A549 (cell line): ENCODE measurements around the gene ABCB4.

Experiments
- CTCF ChIP-seq: fragments of >200 bp; sonication (Bioruptor Twin); formaldehyde crosslinking; IDR thresholded peaks from 3 replicates; pipeline ENCODE4 v1.5.1; 2016
- JUN ChIP-seq, 2 experiments: fragments of >200 bp; sonication (Bioruptor Twin); formaldehyde crosslinking; IDR thresholded peaks; 2 replicates in 1 of 2; 3 replicates in 1 of 2; pipeline ENCODE4 v1.6.1; 2016 to 2017
- POLR2A ChIP-seq: IDR thresholded peaks from 2 replicates; pipeline ENCODE4 v1.6.1; 2012; ENCODE audit warnings: mild to moderate bottlenecking, low read length
- TF ChIP-seq, protein P1 (sequence below): fragments of 200-600 bp; sonication (generic); IDR thresholded peaks from 2 replicates; pipeline ENCODE4 v1.6.1; 2016; ENCODE audit warnings: antibody characterized with exemption, mild to moderate bottlenecking, moderate library complexity

DNA sequence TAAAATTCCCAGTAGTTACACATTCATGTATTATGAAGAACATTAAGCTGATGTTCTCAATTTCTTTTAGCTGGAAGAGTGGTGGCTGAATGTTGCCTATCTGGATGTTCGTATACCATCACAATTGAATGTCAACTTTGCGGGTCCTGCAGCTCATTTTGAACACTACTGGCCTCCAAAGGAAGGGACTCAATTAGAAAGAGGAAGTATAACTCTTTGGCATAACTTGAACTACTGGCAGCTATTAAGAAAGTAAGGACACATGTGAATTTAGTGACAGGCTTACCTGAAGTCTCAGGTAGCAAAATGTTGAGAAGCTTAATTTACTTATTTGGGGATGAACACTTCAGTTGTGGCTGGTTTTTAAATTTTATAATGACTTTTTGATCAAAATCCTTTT lies 114.2 kb downstream of the ABCB4 start:
- TF ChIP-seq CTCF (no peak), JUN (IDR thresholded peaks at IDR 0.05) (no peak), POLR2A (no peak)
- TF ChIP-seq, protein P1, sequence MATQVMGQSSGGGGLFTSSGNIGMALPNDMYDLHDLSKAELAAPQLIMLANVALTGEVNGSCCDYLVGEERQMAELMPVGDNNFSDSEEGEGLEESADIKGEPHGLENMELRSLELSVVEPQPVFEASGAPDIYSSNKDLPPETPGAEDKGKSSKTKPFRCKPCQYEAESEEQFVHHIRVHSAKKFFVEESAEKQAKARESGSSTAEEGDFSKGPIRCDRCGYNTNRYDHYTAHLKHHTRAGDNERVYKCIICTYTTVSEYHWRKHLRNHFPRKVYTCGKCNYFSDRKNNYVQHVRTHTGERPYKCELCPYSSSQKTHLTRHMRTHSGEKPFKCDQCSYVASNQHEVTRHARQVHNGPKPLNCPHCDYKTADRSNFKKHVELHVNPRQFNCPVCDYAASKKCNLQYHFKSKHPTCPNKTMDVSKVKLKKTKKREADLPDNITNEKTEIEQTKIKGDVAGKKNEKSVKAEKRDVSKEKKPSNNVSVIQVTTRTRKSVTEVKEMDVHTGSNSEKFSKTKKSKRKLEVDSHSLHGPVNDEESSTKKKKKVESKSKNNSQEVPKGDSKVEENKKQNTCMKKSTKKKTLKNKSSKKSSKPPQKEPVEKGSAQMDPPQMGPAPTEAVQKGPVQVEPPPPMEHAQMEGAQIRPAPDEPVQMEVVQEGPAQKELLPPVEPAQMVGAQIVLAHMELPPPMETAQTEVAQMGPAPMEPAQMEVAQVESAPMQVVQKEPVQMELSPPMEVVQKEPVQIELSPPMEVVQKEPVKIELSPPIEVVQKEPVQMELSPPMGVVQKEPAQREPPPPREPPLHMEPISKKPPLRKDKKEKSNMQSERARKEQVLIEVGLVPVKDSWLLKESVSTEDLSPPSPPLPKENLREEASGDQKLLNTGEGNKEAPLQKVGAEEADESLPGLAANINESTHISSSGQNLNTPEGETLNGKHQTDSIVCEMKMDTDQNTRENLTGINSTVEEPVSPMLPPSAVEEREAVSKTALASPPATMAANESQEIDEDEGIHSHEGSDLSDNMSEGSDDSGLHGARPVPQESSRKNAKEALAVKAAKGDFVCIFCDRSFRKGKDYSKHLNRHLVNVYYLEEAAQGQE = no peak
